Trophoblast cell (in vitro differentiated cells and primary cell): Measurements from ENCODE around the gene TNPO2.
"Not testable (repeated sequence)": the region's sequence is repeated elsewhere in the genome, so short reads cannot be mapped to it uniquely, and the experiment has no call there.

Source experiments
- DNase-seq, 2 donors: peaks; one replicate each; pipeline ENCODE4 v3.0.0-alpha.2; 2016
- H2AFZ ChIP-seq: 2 replicates; pipeline ENCODE4 v1.6.1; 2013; ENCODE audit warnings: low read length, moderate library complexity, mild to moderate bottlenecking; ENCODE audit not compliant: insufficient read depth, poor library complexity
- H2AK5ac ChIP-seq: 2 replicates; pipeline ENCODE4 v1.6.1; 2013; ENCODE audit warnings: mild to moderate bottlenecking, low read length
- H2BK120ac ChIP-seq: 2 replicates; pipeline ENCODE4 v1.6.1; 2013; ENCODE audit warnings: low read length, mild to moderate bottlenecking, moderate library complexity; ENCODE audit not compliant: insufficient read depth, poor library complexity
- H2BK12ac ChIP-seq: 2 replicates; pipeline ENCODE4 v1.6.1; 2013; ENCODE audit warnings: mild to moderate bottlenecking, low read length, moderate library complexity
- H2BK5ac ChIP-seq: 2 replicates; pipeline ENCODE4 v1.6.1; 2013; ENCODE audit warnings: low read length, low read depth, moderate library complexity, mild to moderate bottlenecking; ENCODE audit not compliant: poor library complexity
- H3K14ac ChIP-seq: 2 replicates; pipeline ENCODE4 v1.6.1; 2013; ENCODE audit warnings: mild to moderate bottlenecking, low read length
- H3K18ac ChIP-seq: 2 replicates; pipeline ENCODE4 v1.6.1; 2013; ENCODE audit warnings: mild to moderate bottlenecking, low read length
- H3K23ac ChIP-seq: 2 replicates; pipeline ENCODE4 v1.6.1; 2013; ENCODE audit warnings: low read length
- H3K27ac ChIP-seq: 2 replicates; pipeline ENCODE4 v1.5.1; 2013; ENCODE audit warnings: low read depth, mild to moderate bottlenecking, inconsistent platforms, low read length, moderate library complexity
- H3K27me3 ChIP-seq: 2 replicates; pipeline ENCODE4 v1.6.1; 2013; ENCODE audit warnings: inconsistent platforms, mild to moderate bottlenecking, low read length, moderate library complexity; ENCODE audit not compliant: insufficient read depth
- H3K36me3 ChIP-seq, 2 experiments: 1 replicate in 1 of 2; 2 replicates in 1 of 2; pipeline ENCODE4 v1.6.1; 2013; ENCODE audit warnings: low read length in 2 of 2, mild to moderate bottlenecking in 2 of 2, moderate library complexity in 1 of 2; ENCODE audit not compliant: insufficient read depth in 2 of 2, control insufficient read depth in 1 of 2
- H3K4ac ChIP-seq: 2 replicates; pipeline ENCODE4 v1.6.1; 2013; ENCODE audit warnings: low read depth, mild to moderate bottlenecking, low read length, moderate library complexity
- H3K4me1 ChIP-seq, 2 experiments: 1 replicate in 1 of 2; 2 replicates in 1 of 2; pipeline ENCODE4 v1.6.1; 2013; ENCODE audit warnings: low read length in 2 of 2, mild to moderate bottlenecking in 2 of 2, moderate library complexity in 1 of 2; ENCODE audit not compliant: insufficient read depth in 2 of 2, control insufficient read depth in 1 of 2
- H3K4me2 ChIP-seq: 2 replicates; pipeline ENCODE4 v1.6.1; 2013; ENCODE audit warnings: inconsistent platforms, mild to moderate bottlenecking, low read length, moderate library complexity
- H3K4me3 ChIP-seq: 2 replicates; pipeline ENCODE4 v1.5.1; 2013; ENCODE audit warnings: mild to moderate bottlenecking, low read depth, low read length, inconsistent platforms
- H3K79me1 ChIP-seq: one replicate; pipeline ENCODE4 v1.6.1; 2013; ENCODE audit warnings: low read length
- H3K79me2 ChIP-seq: 2 replicates; pipeline ENCODE4 v1.6.1; 2013; ENCODE audit warnings: low read length, mild to moderate bottlenecking; ENCODE audit not compliant: control insufficient read depth, insufficient read depth, poor library complexity
- H3K9ac ChIP-seq: 2 replicates; pipeline ENCODE4 v1.6.1; 2013; ENCODE audit warnings: mild to moderate bottlenecking, low read length
- H3K9me3 ChIP-seq: 2 replicates; pipeline ENCODE4 v1.6.1; 2013; ENCODE audit warnings: low read depth, mild to moderate bottlenecking, control low read depth, inconsistent platforms, low read length; ENCODE audit not compliant: insufficient read depth
- H4K12ac ChIP-seq: 2 replicates; pipeline ENCODE4 v1.6.1; 2013; ENCODE audit warnings: low read depth, mild to moderate bottlenecking, low read length, moderate library complexity
- H4K8ac ChIP-seq: 2 replicates; pipeline ENCODE4 v1.6.1; 2013; ENCODE audit warnings: low read depth, mild to moderate bottlenecking, low read length, moderate library complexity
- H4K91ac ChIP-seq: one replicate; pipeline ENCODE4 v1.6.1; 2013; ENCODE audit warnings: low read depth, mild to moderate bottlenecking, low read length, moderate library complexity
- WGBS: extraction: QIAGEN DNeasy Blood & Tissue Kit; methylation state at CpG from one replicate; pipeline ENCODE4 v1.1.7; 2013; ENCODE audit warnings: missing lambda C conversion rate; ENCODE audit not compliant: insufficient read length, insufficient coverage; ENCODE audit errors: extremely low coverage; 5-methylcytosine and 5-hydroxymethylcytosine counted together

The TNPO2 gene

GRCh38 chr19:12720296-12720695 is 3.4 kb downstream of the TNPO2 start:
- Histone ChIP-seq H3K4ac (peak overlapping the region; percentile 99), H4K91ac (no peak overlapping the region), H3K4me2 (peak overlapping the region; percentile 86), H2AK5ac (no peak overlapping the region), H4K8ac (no peak overlapping the region), H3K23ac (no peak overlapping the region), H2BK12ac (no peak overlapping the region), H3K18ac (no peak overlapping the region), H3K27me3 (no peaks in the 10 kb centered on the region), H3K9me3 (no peaks in the 10 kb centered on the region), H3K79me2 (peaks cover 23% of the 10 kb centered on the region), H2BK5ac (no peak overlapping the region), H3K79me1 (peaks cover 22% of the 10 kb centered on the region), H2BK120ac (no peak overlapping the region), H3K14ac (no peak overlapping the region), H4K12ac (no peak overlapping the region), H3K4me1 (peaks cover 3 to 5% of the 10 kb centered on the region in 2 experiments), H3K9ac (no peak overlapping the region), H3K36me3 (peaks cover 30 to 31% of the 10 kb centered on the region in 2 experiments), H3K4me3 (no peak overlapping the region), H2AFZ (no peak overlapping the region), H3K27ac (no peak overlapping the region)
- DNase-seq = no peak
- WGBS = no CpG with 5 or more reads among the region's 10 CpGs

GRCh38 chr19:12715929-12716328 is 7.8 kb downstream of the TNPO2 start:
- Histone ChIP-seq H3K18ac (no peak overlapping the region), H4K12ac (no peak overlapping the region), H3K79me2 (peaks cover 8% of the 10 kb centered on the region), H3K4ac (no peak overlapping the region), H4K91ac (no peak overlapping the region), H3K23ac (no peak overlapping the region), H2AK5ac (no peak overlapping the region), H3K27me3 (no peaks in the 10 kb centered on the region), H2AFZ (no peak overlapping the region), H3K4me2 (no peak overlapping the region), H3K4me1 (peaks cover 3 to 4% of the 10 kb centered on the region in 2 experiments), H4K8ac (no peak overlapping the region), H3K4me3 (no peak overlapping the region), H3K79me1 (no peaks in the 10 kb centered on the region), H2BK120ac (no peak overlapping the region), H3K9ac (no peak overlapping the region), H3K14ac (no peak overlapping the region), H3K36me3 (peaks cover 60 to 66% of the 10 kb centered on the region in 2 experiments), H3K27ac (no peak overlapping the region), H3K9me3 (no peaks in the 10 kb centered on the region), H2BK5ac (no peak overlapping the region), H2BK12ac (no peak overlapping the region)
- no CpG with 5 or more reads among the region's 3 CpGs for WGBS
- DNase-seq = peak; percentile 85 to 87

- no CpG with 5 or more reads among the region's 15 CpGs for WGBS
- no peak overlapping the region for H2BK12ac ChIP-seq
Measured at GRCh38 chr19:12715102-12715501, 8.6 kb downstream of the TNPO2 start.

GRCh38 chr19:12713304-12713703 is 10.4 kb downstream of the TNPO2 start:
- H3K4me1 ChIP-seq, H3K9me3 ChIP-seq, H3K4me3 ChIP-seq, H4K12ac ChIP-seq, H3K27ac ChIP-seq, H4K91ac ChIP-seq, H3K18ac ChIP-seq, H3K79me2 ChIP-seq, DNase-seq, H3K14ac ChIP-seq, H2BK120ac ChIP-seq, H2BK12ac ChIP-seq, H3K4ac ChIP-seq, H4K8ac ChIP-seq, H2BK5ac ChIP-seq, H3K27me3 ChIP-seq, H2AK5ac ChIP-seq, H2AFZ ChIP-seq, H3K4me2 ChIP-seq, H3K9ac ChIP-seq, H3K79me1 ChIP-seq, H3K23ac ChIP-seq: not testable (repeated sequence)
- no CpG with 5 or more reads among the region's 9 CpGs for WGBS
- H3K36me3 ChIP-seq = peaks cover 72 to 75% of the 10 kb centered on the region in 2 experiments

More at GRCh38 chr19:12715102-12715501, 8.6 kb downstream of the TNPO2 start:
- H3K18ac ChIP-seq = no peak overlapping the region
- no peak overlapping the region for H2AFZ ChIP-seq
- no peak overlapping the region for H3K27ac ChIP-seq
- H3K9ac ChIP-seq = no peak overlapping the region
- H4K91ac ChIP-seq = no peak overlapping the region
- peak overlapping the region; percentile 37 for H3K4me3 ChIP-seq
- no peak overlapping the region for H2BK5ac ChIP-seq
- no peak overlapping the region for H3K4me2 ChIP-seq
- peaks cover 66 to 72% of the 10 kb centered on the region in 2 experiments for H3K36me3 ChIP-seq
- H3K23ac ChIP-seq = no peak overlapping the region
- no peak overlapping the region for H3K4ac ChIP-seq
- no peaks in the 10 kb centered on the region for H3K79me1 ChIP-seq
- no peaks in the 10 kb centered on the region for H3K79me2 ChIP-seq
- H3K27me3 ChIP-seq = no peaks in the 10 kb centered on the region
- no peaks in the 10 kb centered on the region for H3K4me1 ChIP-seq
- H4K8ac ChIP-seq = no peak overlapping the region
- DNase-seq = no peak
- H4K12ac ChIP-seq = no peak overlapping the region
- no peaks in the 10 kb centered on the region for H3K9me3 ChIP-seq
- no peak overlapping the region for H2AK5ac ChIP-seq
- H2BK120ac ChIP-seq = no peak overlapping the region
- H3K14ac ChIP-seq = no peak overlapping the region
